Activated naive CD4-positive, alpha-beta T cell treated with anti-CD3 and anti-CD28 coated beads for 36 hours (primary cell): Measurements from ENCODE around the gene RNF40. TPM values are rescaled to one million over a fixed set of nuclear protein-coding genes. Genes with fewer than 3 reads are reported as not detected.

Experiments
- CTCF ChIA-PET: fragments of 350-600 bp; sonication (Branson Sonifier 250); formaldehyde crosslinking; loops from one replicate; lab custom pipeline; 2021; ENCODE audit warnings: antibody characterized with exemption; lab: Charles Lee
- DNase-seq: peaks from one replicate; pipeline ENCODE4 v3.0.0-alpha.2; 2020
- H3K27ac Mint-ChIP-seq: one replicate; pipeline ENCODE4 v1.8.0; 2021; ENCODE audit warnings: mild to moderate bottlenecking, mixed read lengths
- H3K27me3 Mint-ChIP-seq: one replicate; pipeline ENCODE4 v1.8.0; 2021; ENCODE audit warnings: low read depth, mixed read lengths
- H3K36me3 Mint-ChIP-seq: one replicate; pipeline ENCODE4 v1.8.0; 2021; ENCODE audit warnings: low read depth, mixed read lengths
- H3K4me1 Mint-ChIP-seq: one replicate; pipeline ENCODE4 v1.8.0; 2021; ENCODE audit warnings: low read depth, mixed read lengths
- H3K4me3 Mint-ChIP-seq: one replicate; pipeline ENCODE4 v1.8.0; 2021; ENCODE audit warnings: mild to moderate bottlenecking, moderate library complexity, mixed read lengths
- H3K9me3 Mint-ChIP-seq: one replicate; pipeline ENCODE4 v1.8.0; 2021; ENCODE audit warnings: mixed read lengths
- intact Hi-C: fragments of 100-400 bp; cut with micrococcal nuclease; formaldehyde crosslinking; loops from one replicate; pipeline ENCODE4 v1.15.1; 2023
- total RNA-seq, 2 experiments: library from RNA; stranded (reverse); gene quantifications; one replicate each; pipeline ENCODE4 v1.2.3, GENCODE V29; 2021

RNF40 gene
- total RNA-seq, 2 experiments from 2014 or later: 51.1 to 61.0 TPM

DNA sequence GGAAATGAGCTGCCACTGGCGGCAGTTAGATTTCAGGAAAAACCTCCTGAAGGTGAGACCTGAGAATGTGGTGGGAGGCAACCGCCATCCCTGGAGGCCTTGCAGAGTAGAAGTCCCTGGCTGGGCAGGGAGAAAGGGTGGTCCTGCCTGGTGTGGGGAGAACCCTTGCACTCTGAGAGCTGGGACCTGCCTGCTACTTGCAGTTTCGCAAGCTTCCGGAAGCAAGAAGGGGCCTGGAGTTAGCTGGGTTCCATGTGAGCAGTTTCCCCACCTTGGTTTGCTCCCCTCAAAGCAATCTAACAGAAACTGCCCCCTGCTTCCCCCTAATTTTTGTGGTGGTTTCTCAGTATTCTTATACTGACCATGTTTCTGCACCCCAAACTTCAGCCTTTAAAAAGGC is 18.4 kb downstream of the RNF40 start:
- intact Hi-C loops: no loop called here
- CTCF ChIA-PET: no interaction called here
- H3K27ac Mint-ChIP-seq: no peak overlapping the region
- no peaks in the 10 kb centered on the region for H3K9me3 Mint-ChIP-seq
- H3K36me3 Mint-ChIP-seq: peaks cover 2% of the 10 kb centered on the region
- no peak overlapping the region for H3K4me3 Mint-ChIP-seq
- H3K27me3 Mint-ChIP-seq: no peaks in the 10 kb centered on the region
- H3K4me1 Mint-ChIP-seq: peaks cover 12% of the 10 kb centered on the region
- no peak for DNase-seq

DNA sequence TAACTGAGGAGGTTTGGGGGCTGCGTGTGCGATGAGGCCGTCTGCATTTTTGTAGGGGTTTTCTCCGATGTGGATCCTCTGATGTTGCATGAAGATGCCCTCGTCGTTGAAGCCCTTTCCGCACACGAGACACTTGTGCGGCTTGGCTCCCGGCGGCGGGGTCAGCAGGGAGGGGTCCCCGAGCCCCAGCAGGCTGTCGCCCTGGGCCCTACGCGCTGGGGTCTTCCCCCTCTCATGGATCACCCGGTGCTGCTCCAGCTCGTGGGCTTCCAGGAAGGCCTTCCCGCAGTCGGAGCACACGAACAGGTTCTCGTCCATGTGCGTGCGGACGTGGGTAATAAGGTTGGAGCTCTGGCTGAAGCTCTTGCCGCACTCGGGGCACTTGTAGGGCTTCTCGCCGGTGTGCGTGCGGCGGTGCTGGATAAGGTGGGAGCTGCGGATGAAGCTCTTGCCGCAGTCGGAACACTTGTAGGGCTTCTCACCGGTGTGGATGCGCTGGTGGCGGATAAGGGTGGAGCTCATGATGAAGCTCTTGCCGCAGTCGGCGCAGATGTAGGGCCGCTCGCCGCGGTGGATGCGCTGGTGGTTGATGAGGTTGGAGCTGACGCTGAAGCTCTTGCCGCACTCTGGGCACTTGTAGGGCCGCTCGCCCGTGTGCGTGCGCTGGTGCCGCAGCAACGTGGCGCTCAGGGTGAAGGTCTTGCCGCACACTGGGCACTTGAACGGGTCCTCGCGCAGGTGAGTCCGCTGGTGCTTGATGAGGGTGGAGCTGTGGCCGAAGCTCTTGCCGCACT is 20.6 kb downstream of the RNF40 start:
- H3K27me3 Mint-ChIP-seq: no peaks in the 10 kb centered on the region
- no peaks in the 10 kb centered on the region for H3K9me3 Mint-ChIP-seq
- no peak overlapping the region for H3K4me3 Mint-ChIP-seq
- H3K36me3 Mint-ChIP-seq: peaks cover 2% of the 10 kb centered on the region
- DNase-seq: no peak
- CTCF ChIA-PET: interaction anchor here (1.4 to 1.5 kb wide), 2 partner anchors 14 to 31 kb away, joined by 3 to 4 read pairs; no protein-coding TSS in a partner anchor
- H3K4me1 Mint-ChIP-seq: peaks cover 13% of the 10 kb centered on the region
- intact Hi-C loops: no loop called here
- no peak overlapping the region for H3K27ac Mint-ChIP-seq

DNA sequence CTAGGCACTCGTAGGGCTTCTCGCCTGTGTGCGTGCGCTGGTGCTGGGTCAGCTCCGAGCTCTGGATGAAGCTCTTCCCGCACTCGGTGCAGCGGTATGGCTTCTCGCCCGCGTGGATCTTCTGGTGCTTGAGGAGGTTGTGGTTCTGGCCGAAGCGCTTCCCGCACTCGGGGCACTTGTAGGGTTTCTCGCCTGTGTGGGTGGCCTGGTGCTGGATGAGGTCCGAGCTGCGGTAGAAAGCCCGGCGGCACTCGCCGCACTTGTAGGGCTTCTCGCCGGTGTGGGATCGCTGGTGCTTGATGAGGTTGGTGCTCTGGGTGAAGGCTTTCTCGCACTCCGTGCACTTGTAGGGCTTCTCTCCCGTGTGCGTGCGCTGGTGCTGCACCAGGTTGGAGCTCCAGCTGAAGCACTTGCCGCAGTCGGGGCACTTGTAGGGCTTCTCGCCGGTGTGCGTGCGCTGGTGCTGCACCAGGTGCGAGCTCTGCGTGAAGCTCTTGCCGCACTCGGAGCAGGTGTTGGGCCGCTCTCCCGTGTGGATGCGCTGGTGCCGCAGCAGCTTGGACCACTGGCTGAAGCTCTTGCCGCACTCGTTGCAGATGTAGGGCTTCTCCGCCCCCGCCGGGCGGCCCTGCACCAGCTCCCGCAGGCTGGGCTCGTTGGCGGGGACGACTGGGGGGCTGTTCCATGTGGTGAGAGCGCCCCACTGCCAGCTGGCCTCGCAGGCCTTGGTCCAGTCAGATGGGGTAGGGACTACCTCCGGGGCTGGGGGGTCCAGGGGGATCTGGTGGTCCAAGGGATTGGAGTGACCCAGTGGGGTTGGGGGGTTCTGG is 21.4 kb downstream of the RNF40 start:
- no peak for DNase-seq
- H3K4me3 Mint-ChIP-seq: no peak overlapping the region
- no peaks in the 10 kb centered on the region for H3K27me3 Mint-ChIP-seq
- CTCF ChIA-PET: interaction anchor here (1.4 to 1.5 kb wide), 2 partner anchors 13 to 31 kb away, joined by 3 to 4 read pairs; no protein-coding TSS in a partner anchor
- H3K9me3 Mint-ChIP-seq: no peaks in the 10 kb centered on the region
- H3K36me3 Mint-ChIP-seq: peaks cover 2% of the 10 kb centered on the region
- H3K4me1 Mint-ChIP-seq: peaks cover 16% of the 10 kb centered on the region
- no peak overlapping the region for H3K27ac Mint-ChIP-seq
- intact Hi-C loops: no loop called here

DNA sequence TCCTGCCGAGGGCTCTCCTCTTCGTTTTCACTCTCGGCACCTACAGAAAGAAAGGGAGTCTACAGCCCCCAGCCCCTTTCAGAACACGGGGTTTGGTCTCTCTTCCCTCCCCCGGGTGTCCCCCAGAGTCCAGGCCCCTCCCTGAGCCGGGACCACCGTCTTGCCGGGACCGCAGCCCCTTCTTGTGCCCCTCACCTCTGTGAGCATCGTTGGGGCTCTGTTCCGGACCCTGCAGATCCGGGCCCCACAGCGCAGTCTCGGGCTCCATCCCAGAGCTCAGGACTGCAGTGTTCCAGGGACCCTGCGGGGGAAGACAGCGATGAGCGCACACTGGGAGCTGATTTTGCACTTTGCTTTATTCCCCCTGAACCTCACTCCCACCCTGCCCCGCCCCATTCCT is 22.1 kb downstream of the RNF40 start:
- no peak overlapping the region for H3K27ac Mint-ChIP-seq
- H3K36me3 Mint-ChIP-seq: peaks cover 2% of the 10 kb centered on the region
- no peaks in the 10 kb centered on the region for H3K9me3 Mint-ChIP-seq
- no peak for DNase-seq
- no peak overlapping the region for H3K4me3 Mint-ChIP-seq
- intact Hi-C loops: no loop called here
- CTCF ChIA-PET: interaction anchor here (0.9 kb wide), 1 partner anchor 158 kb away, joined by 3 read pairs; no protein-coding TSS in a partner anchor
- H3K27me3 Mint-ChIP-seq: no peaks in the 10 kb centered on the region
- peaks cover 16% of the 10 kb centered on the region for H3K4me1 Mint-ChIP-seq

DNA sequence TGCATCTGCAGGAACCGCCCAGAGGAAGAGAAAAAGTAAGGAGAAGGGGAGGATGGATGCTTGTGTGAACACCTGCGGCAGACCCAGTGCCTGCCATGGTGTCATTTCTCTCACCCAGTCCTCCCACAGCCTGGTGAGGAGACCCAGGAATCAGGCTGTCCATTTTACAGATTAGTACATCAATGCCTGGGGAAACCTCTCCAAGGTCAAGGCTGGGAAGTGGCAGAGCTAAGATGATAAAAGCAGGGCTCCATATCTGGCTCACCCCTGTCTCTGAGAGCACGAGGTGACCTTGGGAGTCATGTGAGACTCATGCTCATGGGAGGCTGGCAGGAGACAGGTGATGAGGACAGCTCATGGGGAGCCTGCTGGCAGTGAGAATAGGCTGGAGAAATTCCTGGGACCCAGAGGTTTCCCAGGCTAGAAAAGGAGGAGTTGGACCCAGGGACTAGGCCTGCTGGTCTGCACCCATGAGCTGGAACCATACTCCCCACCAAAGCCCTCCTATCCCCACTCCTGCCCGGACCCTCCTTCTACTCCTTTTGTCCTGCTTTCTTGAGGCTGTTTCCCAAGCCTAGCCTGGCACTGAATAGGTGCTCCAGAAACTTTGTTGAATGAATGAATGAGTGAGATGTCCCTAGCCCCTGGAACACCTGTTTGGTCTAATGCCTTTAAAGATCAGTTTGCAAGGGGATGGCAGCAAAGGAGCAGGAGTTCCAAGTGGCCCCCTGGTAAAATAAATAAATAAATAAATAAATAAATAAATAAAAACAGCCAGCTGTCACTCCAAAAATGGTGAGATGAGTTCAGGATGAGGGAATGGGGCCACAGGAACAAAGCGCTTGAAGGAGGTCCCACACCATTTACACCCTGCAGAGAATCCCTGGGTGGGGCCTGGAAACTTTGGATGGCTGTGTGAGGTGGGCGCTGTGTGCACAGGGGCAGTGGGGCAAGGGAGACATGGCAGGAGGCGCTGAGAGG is 23.3 kb downstream of the RNF40 start:
- Mint-ChIP-seq H3K27ac (no peak overlapping the region), H3K4me3 (peak overlapping the region; percentile 74), H3K36me3 (peaks cover 2% of the 10 kb centered on the region), H3K4me1 (peaks cover 16% of the 10 kb centered on the region), H3K27me3 (no peaks in the 10 kb centered on the region), H3K9me3 (no peaks in the 10 kb centered on the region)
- CTCF ChIA-PET: interaction anchor here (0.6 to 1.4 kb wide), 5 partner anchors 11 to 168 kb away, joined by 3 to 4 read pairs (median 3); no protein-coding TSS in a partner anchor
- no peak for DNase-seq
- intact Hi-C loops: loop anchor here (1.0 kb wide), 1 partner anchor 20 kb away; no protein-coding TSS in a partner anchor

DNA sequence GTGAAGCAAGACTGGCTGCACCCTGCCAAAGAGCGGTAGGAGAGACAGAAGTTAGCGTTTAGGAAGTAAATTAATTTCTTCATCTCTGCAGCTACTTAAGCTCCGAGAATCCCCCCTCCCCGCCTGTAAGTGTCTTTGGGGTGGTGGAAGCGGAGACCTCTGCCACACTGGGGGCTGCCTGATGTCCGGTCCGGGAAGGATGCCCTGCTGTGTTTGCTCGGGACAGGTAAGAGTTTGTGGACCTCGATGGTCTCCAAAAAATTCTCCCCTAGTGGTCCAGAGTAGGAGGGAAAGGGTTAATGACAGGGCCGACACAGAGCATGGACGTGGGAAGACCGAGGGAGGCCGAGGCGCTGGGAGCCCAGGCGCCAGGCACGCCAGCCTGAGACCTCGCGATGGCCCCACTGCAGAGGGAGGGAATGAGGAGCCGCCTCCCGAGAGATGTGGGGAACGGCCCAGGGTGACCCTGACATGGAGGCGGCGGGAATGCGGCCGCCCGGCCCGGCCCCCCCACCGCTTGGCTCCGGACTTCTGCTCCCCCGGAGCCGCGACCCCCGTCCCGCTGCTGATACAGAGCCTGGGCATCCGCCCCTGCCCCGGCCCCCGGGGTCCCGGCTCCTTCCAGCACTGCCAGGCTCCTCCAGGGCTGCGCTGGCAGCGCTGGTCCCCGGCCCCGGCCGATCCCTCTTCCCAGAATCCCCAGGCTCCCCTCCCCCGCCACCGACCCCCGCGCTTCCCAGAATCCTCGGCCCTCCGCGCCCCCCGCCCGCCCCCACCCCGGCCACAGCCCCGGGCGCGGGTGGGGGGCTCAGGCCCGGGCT is 24.2 kb downstream of the RNF40 start:
- peak; percentile 33 for DNase-seq
- CTCF ChIA-PET: interaction anchor here (1.4 kb wide), 1 partner anchor 19 kb away, joined by 4 read pairs; no protein-coding TSS in a partner anchor
- Mint-ChIP-seq H3K27ac (no peak overlapping the region), H3K9me3 (no peaks in the 10 kb centered on the region), H3K27me3 (no peaks in the 10 kb centered on the region), H3K4me1 (peaks cover 16% of the 10 kb centered on the region), H3K4me3 (peak overlapping the region; percentile 74), H3K36me3 (peaks cover 2% of the 10 kb centered on the region)
- intact Hi-C loops: loop anchor here (1.0 kb wide), 1 partner anchor 19 kb away; no protein-coding TSS in a partner anchor

DNA sequence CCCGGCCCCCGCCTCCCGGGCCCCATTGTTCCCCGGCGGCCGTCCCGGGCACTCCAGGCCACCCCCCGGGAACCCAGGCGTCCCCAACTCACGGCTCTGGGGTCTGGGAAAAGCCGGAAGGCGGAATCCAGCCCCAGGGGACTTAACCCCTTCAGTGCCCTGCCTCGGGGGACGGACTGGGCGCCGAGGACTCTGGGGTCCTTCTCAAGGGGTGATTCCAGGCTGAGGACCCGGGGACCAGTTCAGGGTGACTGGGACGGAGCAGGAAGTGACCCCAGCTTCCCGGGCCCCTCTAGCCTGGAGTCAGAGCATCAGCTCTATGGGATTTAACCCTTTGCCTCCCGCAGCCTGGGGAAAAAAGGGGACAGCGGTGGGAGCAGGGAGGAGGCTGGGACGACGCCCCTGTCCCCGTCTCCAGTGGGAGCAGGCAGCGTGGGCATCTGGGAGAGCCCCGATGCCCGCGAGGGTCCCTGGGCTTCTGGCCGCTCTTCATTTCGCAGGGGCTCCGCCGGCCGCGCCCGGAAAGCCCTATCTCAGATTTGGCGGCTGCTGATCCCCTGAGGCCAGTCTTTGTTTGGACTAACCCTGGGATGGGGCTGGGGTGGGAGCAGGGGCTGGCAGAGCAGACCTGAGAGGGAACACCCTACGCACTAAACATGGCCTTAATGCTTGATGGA is 25.0 kb downstream of the RNF40 start, which contains the start of gene ZNF629:
Gene ZNF629, minus strand, starts transcription at position 270 of the 677 bp plus-strand sequence. CDS start 2,723 bp downstream, outside the sequence.
- Mint-ChIP-seq H3K27ac (no peak within 1 kb of the TSS), H3K27me3 (no peaks in the 10 kb centered on the region), H3K4me1 (peaks cover 16% of the 10 kb centered on the region), H3K9me3 (no peaks in the 10 kb centered on the region), H3K36me3 (peaks cover 2% of the 10 kb centered on the region), H3K4me3 (peak within 1 kb of the TSS; percentile 82)
- intact Hi-C loops: loop anchor here (1.0 kb wide), 2 partner anchors 18 to 27 kb away; no protein-coding TSS in a partner anchor
- CTCF ChIA-PET: interaction anchor here (0.7 kb wide), 1 partner anchor 8 kb away, joined by 3 read pairs; no protein-coding TSS in a partner anchor
- peak; percentile 37 for DNase-seq

DNA sequence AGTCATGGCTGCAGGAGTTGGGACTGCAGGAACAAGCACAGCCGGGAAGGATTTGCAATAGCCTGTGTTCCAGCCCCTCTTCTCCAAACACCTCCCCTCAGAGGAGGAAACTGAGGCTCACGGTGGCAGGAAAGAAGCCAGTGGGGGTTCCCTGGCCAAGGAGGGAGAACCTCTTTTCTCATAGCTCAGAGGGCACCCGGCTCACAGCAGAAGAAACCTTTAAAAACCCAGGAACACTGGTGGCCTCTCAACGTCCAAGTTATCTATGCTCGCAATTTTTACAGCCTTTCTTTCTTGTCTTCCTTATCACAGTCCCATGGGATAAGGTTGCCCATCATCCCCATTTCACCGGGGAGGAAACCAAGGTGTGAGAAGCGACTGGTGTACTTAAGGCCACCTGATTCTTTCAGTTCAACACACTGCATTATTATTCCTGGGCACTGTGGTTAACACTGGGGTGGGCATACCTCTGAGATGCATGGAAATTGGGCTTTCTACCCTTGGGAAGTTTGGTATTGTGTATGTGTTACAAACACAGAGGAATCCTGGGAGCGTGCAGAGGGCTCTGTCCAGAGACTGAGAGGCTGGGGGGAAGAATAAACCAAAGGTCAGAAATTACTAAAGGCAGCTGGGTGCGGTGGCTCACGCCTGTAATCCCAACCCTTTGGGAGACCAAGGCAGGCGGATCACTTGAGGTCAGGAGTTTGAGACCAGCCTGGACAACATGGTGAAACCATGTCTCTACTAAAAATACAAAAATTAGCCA is 25.7 kb downstream of the RNF40 start:
- Mint-ChIP-seq H3K4me1 (peaks cover 16% of the 10 kb centered on the region), H3K4me3 (peak overlapping the region; percentile 82), H3K36me3 (peaks cover 2% of the 10 kb centered on the region), H3K27ac (no peak overlapping the region), H3K9me3 (no peaks in the 10 kb centered on the region), H3K27me3 (no peaks in the 10 kb centered on the region)
- CTCF ChIA-PET: interaction anchor here (0.7 kb wide), 1 partner anchor 9 kb away, joined by 3 read pairs; no protein-coding TSS in a partner anchor
- DNase-seq: no peak
- intact Hi-C loops: loop anchor here (1.0 kb wide), 1 partner anchor 27 kb away; no protein-coding TSS in a partner anchor

DNA sequence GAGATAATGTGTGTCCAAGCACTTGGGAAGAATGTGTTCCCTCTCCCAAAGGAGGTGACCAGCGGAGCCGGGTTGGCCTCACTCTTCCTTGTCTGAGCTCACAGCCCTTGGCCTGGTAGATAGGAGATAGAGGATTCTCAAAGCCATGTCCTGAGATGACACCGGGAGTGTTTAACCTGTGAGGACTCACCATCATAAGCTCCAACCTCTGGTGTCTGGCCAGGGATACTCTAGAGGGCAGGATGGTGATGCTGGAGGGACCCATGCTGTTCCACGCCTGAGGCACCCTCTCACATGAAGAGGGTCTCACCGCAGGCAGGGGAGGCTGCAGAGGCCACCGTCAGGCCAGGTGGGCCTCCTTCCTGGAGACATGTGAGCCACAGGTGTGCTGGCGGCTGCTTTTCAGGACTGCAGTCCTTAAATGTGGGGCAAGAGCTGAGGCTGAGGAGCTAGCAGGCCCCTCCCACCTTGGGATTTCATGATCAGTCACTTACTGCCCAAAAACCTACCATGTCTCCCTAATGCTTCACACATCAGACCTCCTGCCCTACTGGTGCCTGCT is 31.5 kb downstream of the RNF40 start:
- CTCF ChIA-PET: interaction anchor here (1.8 kb wide), 1 partner anchor 22 kb away, joined by 6 read pairs; no protein-coding TSS in a partner anchor
- no peaks in the 10 kb centered on the region for H3K27me3 Mint-ChIP-seq
- intact Hi-C loops: no loop called here
- no peaks in the 10 kb centered on the region for H3K4me1 Mint-ChIP-seq
- no peak overlapping the region for H3K27ac Mint-ChIP-seq
- no peaks in the 10 kb centered on the region for H3K9me3 Mint-ChIP-seq
- no peaks in the 10 kb centered on the region for H3K36me3 Mint-ChIP-seq
- DNase-seq: no peak
- H3K4me3 Mint-ChIP-seq: no peak overlapping the region
